RKO (cell line): Measurements from ENCODE around the gene ATP6V1G3.
"Not testable (repeated sequence)": the region's sequence is repeated elsewhere in the genome, so short reads cannot be mapped to it uniquely, and the experiment has no call there.

Experiments
- DNase-seq: peaks from one replicate; pipeline ENCODE4 v3.0.0-alpha.2; 2016; ENCODE audit warnings: low spot score

The ATP6V1G3 gene

GRCh38 chr1:198542632-198543031, 2.2 kb upstream of the ATP6V1G3 start:
- no peak for DNase-seq

DNA sequence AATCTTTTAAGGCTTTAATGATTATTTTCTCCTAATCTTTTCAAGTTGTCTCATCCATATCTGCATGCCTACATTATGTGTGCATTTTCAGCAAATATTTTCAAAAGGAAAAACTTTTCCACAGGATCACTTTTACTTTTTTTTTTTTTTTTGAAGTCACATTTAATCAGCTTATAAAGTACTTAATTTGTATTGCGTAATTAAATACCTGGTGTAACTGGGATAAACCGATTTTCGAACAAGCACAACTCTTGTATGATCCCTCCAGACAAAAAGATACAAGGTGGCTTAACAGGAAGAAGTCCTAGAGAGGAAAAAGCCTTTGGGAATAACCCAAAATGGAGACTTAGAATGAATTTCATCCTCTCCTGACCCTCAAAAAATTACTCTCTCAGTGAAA, 1.3 kb upstream of the ATP6V1G3 start:
- DNase-seq, result no peak

- no peak for DNase-seq
Observed at GRCh38 chr1:198538579-198539364, 1.7 kb downstream of the ATP6V1G3 start.

DNA sequence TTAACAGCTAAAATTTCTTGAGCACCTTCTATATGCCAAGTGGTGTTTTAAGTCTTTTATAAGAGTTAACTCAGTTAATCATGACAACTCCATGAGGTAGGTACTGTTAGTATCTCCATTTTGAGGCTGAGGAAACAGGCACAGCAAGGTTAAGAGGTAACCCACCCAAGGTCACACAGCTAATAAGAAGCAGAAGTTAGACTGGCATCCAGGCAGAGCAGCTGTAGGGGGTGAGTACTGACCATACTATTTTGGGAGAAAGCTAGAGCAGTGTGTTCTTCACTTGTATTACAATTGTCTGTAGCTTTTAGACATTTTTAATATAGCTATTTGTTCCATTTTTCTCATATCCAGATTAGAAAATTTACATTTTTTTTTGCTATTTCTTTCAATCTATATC, 4.8 kb downstream of the ATP6V1G3 start:
- DNase-seq, result no peak

- DNase-seq, result no peak
Observed at GRCh38 chr1:198534548-198535418, 5.7 kb downstream of the ATP6V1G3 start.

DNA sequence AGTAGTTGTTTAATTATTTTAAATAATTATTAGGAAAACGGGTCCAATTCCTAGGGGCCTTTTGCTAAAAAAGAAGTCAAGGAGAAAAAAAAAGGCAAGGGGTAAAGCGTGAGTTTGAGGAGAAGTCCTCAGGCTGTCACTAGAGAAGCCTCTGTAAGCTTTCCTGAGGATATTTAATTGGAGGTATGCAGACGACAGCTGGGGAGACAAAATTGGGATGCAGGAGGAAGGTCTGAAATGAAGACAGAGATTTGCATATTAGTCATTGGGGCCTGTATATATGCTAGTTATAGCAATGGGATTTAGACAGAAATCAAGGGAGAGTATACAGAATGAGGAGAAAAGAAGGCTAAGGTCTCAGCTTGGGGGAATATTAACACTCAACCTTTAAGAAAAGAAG, 8.6 kb downstream of the ATP6V1G3 start:
- no peak for DNase-seq

GRCh38 chr1:198530953-198531352, 9.5 kb downstream of the ATP6V1G3 start:
- no peak for DNase-seq

- no peak for DNase-seq
Observed at GRCh38 chr1:198529414-198529813, 11.1 kb downstream of the ATP6V1G3 start.

GRCh38 chr1:198528364-198528763, 12.1 kb downstream of the ATP6V1G3 start:
- no peak for DNase-seq

GRCh38 chr1:198524556-198524955, 15.9 kb downstream of the ATP6V1G3 start:
- DNase-seq, result no peak

GRCh38 chr1:198524127-198524526, 16.4 kb downstream of the ATP6V1G3 start:
- not testable (repeated sequence) for DNase-seq

- no peak for DNase-seq
Observed at GRCh38 chr1:198523182-198523950, 17.1 kb downstream of the ATP6V1G3 start.

- no peak for DNase-seq
Observed at GRCh38 chr1:198520524-198521254, 19.8 kb downstream of the ATP6V1G3 start.

GRCh38 chr1:198519639-198520501, 20.6 kb downstream of the ATP6V1G3 start:
- DNase-seq, result peak; percentile 9

- no peak for DNase-seq
Observed at GRCh38 chr1:198517623-198518199, 22.8 kb downstream of the ATP6V1G3 start.

DNA sequence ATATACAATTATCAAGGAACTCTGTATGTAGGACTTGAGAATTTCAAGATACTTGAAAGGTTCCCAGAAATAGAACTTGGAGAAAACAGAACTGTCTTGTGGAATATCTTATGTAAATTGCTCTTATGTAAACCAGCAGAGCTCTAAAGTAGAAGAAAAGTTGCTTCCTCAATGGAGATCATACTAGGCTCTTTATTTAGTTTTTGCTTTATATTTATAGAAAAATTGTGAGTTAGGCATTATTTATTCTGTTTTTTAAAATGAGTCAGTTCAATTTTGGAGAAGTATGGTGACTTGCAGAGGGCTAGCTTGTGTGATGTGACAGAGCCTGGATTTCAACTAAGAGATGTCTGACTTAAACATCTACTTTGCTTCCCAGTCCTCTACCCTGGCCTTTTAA, 40.4 kb downstream of the ATP6V1G3 start:
- no peak for DNase-seq

DNA sequence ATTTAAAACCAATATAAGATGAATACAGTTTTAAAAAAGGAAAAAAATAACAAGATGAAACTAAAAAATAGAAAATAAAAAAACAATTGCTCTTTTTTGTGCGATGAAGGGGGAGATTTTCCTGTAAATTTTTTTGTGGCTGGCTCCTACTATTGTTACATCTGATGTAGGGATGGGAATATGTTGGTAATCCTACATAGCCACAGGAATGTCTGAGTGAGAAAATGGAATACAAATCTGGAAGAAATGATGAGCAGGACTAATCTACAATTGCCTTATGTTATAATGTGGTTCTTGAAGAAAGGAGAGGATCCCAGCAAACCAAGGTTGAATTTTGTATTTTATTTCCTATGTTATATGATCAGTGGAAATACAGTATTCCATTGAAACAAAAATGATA, 40.9 kb downstream of the ATP6V1G3 start:
- no peak for DNase-seq

- DNase-seq, result no peak
Observed at GRCh38 chr1:198498881-198499280, 41.6 kb downstream of the ATP6V1G3 start.

GRCh38 chr1:198498103-198498385, 42.4 kb downstream of the ATP6V1G3 start:
- no peak for DNase-seq

- DNase-seq, result peak; percentile 1
Observed at GRCh38 chr1:198497326-198498102, 43.0 kb downstream of the ATP6V1G3 start.
